Measurements from ENCODE around the gene GOT1.

GOT1 gene

DNA sequence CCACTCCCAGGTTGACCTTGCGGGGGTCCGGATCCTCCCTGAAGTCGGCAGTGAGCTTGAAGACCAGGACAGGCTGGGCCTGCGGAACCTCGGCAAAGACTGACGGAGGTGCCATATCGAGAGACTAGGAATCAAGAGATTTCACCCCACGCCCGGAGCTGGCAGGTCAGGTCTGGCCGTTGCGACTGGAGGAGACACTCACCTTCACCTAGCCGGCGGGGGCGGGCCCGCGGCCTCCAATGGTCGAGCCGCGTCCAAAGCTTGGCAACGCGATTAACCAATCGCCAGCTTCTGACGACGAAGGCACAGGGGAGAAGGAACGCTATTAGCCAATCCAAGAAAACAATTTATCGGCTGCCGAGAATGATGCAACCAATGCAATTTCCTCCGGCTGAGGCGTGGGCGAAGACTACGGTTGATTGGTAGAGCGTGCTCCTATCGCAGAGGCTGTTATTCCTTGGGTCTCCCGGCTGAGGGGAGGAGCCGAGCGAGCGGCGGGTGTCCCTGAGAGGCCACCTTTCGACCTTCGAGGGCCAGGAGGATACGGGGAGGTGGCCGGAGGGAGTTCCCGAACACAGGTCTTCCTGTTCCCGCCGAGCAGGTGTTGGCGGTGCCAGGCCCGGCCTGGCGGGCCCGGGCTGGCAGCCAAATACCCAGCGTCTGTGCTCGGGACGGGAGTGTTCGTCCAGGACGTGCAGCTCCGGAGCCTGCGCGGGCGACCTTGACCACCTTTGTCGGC, at the start of gene GOT1:
Gene GOT1, minus strand, starts transcription at position 174 of the 739 bp plus-strand sequence. Its CDS starts 59 bp downstream, at position 115.
- peak; percentile 98 for DNase-seq (ENCODE audit: low spot score)

DNA sequence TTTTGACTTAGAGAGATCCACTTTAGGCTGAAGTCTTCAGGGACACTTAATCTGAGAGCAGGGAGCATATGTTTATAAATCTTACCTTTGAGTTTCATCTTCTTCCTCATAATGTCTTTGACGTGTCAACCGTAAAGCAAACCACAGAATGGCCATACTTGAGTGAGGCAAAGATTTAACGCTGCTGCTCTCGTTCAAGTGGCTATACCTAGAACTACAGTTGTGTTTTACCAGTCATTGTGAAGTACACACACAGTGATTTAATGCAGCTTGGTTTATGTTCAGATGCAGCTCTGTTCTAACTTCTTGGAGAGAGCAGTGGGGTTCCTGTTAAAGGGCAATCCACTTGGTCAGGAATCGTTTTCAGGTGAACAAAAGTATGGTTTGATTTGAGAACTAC, 39.9 kb upstream of the GOT1 start:
- DNase-seq (ENCODE audit: low spot score), result no peak

DNA sequence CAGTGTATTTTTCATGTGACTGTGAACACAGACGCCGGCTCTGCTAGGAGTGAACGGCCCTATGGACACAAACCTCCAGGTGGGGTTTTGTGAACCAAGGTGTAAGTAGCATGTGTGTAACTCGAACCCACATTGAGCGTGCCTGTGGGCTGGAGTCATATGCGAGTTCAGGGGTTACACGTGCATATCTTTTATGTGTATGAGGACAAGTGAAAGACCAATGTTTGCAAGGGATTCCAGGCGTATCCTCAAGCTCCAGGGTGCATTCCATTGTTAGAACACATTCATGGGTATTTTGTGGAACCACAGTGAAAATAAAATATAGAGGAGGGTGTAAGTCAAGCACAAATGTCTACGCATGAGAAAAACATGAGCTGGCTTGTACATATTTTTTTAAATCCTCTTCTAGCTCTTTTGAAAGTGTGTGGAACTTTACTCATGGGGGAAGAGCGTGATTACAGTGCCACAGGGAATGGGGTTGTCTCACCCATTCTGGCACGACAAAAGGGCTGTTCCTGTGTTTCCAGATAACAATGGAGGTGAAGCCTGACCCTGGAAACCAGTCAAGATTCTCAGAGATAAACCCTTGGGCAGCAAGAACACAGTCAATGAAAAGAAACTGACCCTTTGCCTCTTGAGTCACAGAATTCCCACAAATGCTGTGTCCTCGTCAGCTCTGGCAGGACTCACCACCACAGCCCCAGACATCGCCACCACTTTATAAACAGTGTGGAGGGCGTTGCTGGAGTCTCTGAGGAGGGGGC, 37.0 kb upstream of the GOT1 start:
- DNase-seq (ENCODE audit: low spot score), result no peak

DNA sequence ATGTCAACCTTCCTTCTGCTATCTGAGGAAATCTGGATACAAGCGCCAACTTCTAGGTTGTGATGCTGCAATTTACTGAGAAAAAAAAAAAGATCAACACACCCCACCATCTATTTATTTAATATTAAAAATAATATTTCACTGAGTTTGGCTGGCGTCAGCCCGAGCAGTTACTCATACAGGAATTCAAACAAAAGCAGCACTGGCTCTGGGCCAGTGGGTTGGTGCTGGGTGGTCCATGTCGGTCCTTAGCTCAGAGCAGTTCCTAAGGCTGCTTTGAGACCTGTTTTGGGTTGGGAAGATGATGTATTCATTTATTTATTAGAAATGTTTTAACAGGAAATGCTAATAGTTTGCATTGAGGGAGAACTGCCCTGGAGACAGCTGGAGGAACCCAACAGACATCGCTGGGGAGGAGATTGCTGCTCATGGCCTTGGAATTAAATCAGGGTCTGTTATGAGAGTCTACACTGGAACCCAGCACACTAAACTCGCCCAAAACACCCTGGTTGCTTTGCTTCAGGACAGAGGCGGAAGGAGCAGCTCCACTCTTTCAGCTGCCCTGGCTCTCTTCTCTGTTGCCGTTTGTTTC, 36.3 kb upstream of the GOT1 start:
- DNase-seq (ENCODE audit: low spot score), result no peak

DNA sequence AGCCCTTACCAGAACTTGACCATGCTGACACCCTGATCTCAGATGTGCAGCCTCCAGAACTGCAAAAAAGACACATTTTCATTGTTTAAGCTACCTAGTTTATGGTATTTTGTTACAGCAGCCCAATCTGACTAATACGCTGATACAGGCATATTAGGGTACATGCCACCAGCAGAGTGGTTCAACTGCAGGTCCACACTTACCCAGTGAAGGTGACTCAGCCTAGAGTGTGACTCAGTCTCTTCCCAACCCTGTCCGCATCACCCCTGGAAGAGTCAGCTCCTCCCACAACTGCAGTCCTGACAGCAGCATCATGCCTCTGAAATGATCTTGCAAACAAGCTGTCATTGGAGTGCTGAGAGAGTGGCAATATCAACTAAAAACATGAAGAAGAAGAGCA, 30.8 kb upstream of the GOT1 start:
- DNase-seq (ENCODE audit: low spot score), result peak; percentile 41

DNA sequence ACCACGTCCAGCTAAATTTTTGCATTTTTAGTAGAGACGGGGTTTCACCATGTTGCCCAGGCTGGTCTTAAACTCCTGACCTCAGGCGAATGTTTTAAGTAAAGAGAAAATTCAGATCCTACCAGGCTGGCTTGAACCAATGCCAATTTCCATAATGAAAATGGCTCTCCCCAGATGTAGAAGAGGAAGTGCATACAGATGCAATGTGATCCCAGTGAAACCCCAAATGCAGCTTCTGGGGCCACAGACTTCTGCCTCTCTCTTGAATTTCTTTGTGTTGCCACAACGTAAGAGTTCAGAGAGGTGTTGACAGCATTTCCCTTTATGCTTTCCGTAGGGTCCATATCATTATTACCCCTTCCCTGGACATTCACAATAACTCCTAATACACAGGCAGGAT, 29.6 kb upstream of the GOT1 start:
- no peak for DNase-seq (ENCODE audit: low spot score)

DNA sequence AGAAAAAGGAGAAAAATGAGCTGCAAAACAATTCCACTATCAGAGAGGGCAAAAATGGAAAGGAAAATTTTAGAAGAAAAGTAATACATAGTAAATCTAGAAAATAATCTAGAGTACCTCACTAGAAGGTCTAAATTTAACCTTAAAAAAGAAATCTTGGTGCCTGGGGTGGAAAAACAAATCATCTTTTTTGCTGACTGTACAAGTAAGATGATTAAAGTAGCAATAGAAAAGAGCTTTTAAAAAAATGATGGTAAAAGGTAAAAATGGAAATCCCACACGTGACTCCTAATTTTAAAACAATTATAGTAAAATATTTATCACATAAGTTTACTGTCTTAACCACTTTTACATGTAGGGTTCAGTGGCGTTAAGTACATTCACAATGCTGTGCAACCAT, 28.8 kb upstream of the GOT1 start:
- no peak for DNase-seq (ENCODE audit: low spot score)

DNA sequence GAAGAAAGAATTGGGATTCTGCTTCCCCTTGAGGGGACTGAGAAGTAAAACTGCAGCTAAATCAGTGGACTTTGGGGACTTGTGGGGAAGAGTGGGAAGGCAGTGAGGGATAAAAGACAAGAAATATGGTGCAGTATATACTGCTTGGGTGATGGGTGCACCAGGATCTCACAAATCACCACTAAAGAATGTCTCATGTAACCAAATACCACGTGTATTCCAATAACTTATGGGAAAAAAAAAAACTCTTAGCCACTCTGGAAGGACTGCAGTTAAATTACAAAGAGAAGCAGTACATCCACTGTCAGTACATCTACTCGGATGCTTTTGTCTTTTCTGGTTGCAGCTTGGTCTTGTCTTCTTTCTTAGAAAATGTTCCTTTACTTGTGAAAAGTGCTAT, 27.4 kb upstream of the GOT1 start:
- no peak for DNase-seq (ENCODE audit: low spot score)

DNA sequence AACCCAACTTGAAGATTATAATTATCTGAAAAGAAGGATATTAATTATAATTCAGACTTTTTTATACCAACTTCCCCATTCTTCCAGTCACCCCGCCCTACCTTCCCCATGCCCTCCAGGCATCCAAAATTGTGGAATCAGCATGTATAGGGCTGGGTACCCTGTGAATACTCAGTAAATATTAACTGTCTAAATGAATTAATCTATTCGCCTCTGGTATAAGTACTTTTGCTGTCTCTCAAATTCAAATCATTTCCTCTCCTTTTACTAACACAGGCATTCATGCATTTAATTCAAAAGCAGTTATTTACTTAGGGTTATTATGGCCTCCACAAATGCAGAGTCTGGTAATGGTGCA, 26.5 kb upstream of the GOT1 start:
- DNase-seq (ENCODE audit: low spot score), result no peak

DNA sequence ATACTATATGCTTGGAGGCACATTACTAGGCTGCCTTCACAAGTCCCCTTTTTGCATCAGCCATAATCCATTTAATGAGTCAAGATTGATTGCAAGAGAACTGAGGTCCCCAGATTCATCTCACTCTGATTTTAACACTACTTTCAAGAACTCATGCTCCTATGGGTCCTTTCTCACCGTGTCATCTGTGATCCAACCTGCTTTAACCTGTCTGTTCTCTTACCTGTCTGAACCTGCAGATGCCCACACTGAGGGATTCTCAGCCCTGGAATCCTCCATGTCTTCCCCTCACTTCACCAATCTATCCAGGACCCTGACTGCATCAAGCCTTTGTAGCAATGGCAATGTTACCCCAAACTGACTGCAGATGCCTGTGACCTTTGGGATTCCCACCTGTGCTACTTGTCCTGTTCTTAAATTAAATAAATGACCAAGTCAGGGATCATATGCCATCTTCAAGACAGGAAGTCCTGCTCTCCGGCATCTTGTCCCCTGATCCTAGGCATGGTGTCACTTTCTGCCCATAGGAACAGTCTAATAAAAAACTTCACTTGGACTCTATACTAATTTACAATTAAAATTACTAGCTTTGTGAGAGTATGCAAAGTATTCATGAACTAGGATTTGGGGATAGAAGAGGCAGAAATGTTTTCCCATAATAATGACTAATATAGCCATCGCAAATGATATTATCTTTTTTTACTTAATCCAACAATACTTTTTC, 25.9 kb upstream of the GOT1 start:
- DNase-seq (ENCODE audit: low spot score), result no peak

DNA sequence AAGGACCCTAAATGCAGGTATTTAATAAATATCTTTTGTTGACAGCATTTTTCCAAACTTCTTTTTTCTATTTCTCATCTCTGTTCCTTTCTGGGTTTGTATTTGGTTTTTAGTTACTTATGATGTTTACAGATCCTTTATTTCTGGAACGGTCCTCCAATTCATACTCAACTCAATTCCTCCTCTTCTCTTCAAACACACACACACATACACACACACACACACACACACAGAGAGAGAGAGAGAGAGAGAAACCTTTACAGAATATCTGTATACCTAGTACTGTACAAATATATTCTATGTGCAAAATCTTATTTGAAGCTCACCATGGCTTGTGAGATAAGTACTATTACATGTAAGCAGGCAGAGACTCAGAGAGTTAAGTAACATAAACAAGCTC, 21.6 kb upstream of the GOT1 start:
- DNase-seq (ENCODE audit: low spot score), result no peak

DNA sequence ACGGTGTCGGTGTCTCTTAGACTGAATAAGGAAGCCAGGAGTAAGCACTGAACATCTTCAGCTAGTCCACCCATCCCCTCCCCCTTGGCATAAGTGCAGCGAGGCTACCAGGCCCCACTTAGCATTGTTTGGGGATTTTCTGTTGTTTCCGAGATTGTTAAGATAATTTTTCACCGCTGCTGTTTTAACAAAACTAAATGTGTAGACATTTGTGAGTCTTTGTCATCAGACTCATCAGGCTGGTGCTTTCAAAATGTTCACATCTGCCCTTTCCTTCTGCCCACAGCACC, 21.0 kb upstream of the GOT1 start:
- DNase-seq (ENCODE audit: low spot score), result no peak

DNA sequence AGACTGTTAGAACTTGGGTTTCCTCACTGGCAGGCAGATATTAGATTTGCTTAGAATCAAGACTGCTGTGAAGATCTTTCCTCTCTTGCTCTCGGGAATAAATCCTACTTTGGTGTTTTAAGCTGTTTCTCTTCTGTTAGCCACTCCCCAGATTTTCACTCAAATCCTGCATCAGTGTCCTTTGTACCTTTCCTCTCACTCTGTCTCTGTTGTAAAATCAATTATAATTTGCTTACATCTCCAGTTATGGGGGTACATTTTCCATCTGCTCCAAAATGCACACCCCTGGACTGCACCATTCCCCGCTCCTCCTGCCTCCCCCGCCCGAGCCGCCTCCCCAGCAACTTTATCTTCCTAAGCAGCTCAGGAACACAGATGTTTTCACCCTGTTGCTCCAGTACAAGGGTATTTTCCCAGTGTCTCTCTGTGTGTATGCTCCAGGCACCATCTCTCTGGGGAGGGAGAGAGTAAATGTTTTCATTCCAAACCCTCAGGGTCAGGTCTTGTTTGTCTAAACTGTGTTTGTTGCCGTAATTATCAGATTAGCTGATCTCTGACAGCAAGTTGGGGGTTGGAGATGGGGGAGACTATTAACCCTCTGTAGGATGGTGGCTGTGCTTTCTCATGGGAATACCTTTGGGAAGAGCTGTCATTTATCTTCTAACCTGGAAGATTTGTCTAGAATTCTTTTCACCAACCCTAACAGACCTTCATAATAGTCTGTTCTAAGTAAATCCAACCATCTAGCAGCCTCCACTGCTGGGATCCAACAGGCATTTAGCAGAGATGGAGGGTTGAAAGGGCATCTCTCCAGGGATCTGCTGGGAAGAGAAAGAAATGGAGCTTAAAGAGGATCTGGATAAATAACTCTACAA, 20.4 kb upstream of the GOT1 start:
- DNase-seq (ENCODE audit: low spot score), result no peak

DNA sequence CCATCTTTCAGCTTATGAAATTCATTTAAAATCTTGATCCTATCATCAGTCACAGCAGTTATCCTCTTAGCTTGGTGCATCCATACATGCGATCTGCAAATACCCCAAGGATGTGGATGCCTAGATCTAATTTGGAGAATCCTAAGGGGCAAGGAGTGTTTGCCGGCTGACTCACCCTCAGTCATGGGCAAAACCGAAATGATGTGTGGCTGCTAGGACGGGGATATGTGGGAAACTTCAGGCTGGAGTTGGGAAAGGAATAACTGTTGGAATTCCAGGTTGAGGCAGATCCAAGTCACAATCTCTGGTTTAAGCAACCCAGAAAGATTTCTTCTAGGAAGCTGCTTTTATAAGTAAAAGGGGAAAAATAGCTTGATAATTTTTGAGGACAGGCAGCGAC, 19.7 kb upstream of the GOT1 start:
- no peak for DNase-seq (ENCODE audit: low spot score)

DNA sequence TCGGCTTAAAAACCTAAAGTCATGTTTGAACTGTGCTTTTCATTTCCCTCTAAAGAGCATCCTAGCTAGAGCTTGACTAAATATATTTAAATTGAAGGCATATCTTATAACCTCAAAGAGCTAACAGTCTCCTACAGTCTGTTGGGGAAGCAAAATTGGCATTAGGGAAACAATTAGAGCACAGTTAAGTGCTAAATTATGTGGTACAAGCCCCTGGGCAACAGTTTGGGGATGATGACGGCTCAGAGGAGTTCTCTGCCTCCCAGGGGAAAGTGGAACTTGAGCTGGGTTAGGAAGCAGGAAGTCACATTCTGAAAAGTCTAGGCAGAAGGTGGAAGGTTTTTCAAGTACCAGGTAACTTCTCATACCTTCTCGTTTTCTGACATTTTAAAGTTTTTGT, 18.6 kb upstream of the GOT1 start:
- DNase-seq (ENCODE audit: low spot score), result no peak

DNA sequence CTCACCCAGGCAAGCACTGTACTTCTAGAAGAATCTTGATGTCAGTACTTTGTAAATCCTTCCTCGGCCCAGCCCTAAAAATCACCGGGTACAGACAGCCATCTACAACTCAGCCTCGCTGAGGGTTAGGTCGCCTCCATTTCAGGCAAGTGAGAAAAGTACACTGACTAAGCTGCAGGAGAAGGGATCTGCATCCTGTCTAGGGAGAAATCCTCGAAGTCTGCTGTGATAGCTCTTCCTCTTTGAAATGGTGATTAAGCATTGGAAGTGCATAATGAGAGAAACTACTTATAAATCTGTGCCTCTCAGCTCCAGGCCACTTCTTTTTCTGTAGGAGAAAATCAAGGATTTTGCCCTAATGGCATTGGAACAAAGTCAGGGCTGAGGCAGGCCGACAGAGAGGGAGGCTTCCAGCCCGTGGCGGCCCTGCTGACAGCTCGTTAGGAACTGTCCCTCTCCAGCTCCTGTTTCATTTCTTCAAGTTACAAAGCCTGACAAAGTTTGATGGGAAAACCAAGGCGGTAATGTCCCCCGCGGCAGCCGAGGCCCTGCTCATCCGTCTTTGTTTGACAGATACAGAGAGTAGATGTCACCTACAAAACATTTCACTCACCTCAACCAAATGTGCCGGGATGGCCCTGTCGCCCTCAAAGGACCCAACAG, 14.1 kb upstream of the GOT1 start:
- no peak for DNase-seq (ENCODE audit: low spot score)

DNA sequence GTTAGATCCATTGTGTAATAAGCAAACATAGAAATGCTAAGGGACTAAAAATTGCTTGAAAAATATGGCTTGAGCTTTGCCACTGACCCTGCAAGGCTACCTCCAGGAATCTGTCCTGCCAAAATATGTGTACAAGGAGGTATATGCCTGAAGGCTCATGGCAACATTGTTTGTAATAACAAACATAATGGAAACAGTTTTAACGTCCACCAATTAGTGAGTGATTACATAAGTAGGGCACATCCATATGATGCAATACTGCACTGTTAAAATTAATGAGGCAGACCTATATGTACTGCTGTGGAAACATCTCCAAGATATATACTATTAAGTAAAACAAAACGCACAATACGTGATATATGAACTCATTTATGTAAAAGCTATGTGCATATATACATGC, 13.1 kb upstream of the GOT1 start:
- DNase-seq (ENCODE audit: low spot score), result no peak

DNA sequence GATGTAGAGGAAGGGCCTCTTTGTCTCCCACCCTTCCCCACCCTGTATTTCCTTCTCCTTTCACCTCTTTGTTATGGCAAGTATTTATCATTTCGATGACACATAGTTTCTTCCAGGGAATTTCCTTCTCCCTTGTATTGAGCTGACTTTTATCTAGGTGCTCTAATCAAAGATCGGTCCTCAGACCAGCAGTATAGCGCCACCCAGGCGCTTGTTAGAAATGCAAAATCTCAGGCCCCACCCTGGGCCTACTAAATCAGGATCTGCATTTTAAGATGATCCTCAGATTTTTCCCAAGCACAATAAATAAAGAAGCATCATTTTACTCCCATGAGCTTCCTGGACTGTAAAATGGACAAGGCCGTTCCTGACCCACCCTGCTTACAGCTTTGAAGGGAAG, 12.0 kb upstream of the GOT1 start:
- DNase-seq (ENCODE audit: low spot score), result no peak

DNA sequence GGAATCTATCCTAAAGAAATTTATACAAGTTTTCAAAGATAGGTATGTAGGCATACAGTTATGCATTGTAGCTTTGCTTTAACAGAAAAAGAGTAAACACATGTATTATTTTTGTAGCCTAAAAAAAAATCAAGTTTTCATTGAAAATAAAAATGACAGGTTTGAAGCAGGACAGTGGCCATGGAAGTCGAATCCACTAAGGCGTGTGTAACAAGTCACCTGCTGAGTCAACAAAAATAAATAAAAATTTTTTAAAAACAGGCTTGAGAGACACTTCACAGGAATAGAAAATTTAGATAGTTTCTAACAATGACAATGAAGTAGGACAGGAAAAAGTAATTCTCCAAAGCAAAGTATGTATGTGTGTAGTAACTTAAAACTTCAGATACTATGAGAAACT, 8.5 kb upstream of the GOT1 start:
- no peak for DNase-seq (ENCODE audit: low spot score)

DNA sequence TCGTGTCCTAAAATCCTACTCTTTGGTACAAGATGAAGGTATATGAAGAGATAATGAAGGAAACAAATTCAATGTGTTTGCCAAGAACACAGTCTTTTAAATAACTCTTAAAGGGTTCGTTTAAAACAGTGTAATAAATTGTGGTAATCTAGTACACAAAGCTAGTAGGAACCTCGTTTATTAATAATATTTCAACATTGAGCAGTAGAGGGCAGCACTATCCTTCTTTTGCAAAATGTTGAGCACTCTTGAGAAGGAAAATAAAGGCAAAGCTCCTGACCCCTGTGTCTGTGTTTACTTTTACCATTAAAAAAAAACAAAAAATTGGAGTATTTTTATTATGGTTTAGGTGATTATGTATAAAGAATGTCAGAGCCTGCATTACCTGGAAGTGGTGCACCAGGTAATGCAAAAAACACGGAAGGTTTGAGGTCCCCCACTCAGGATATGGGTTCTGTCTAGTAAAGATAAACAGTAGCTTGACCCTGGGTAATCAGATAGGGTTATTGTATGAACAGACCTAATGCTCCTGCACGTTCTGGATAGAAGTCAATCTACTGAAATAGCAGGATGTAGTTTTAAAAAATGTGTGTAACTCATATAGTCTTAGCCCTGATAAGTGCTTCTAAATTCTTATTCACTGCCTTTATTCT, 5.7 kb upstream of the GOT1 start:
- peak; percentile 19 for DNase-seq (ENCODE audit: low spot score)
